Stimulated activated CD8-positive, alpha-beta memory T cell treated with anti-CD3 and anti-CD28 coated beads, Interleukin-12 subunit alpha, Interleukin-12 subunit beta, amount 100 ng/mL, for 1 hour (primary cell): Measurements from ENCODE around the gene TRAF2.

Experiments
- DNase-seq: peaks from one replicate; pipeline ENCODE4 v3.0.0-alpha.2; 2020; ENCODE audit warnings: low read depth

The TRAF2 gene

GRCh38 chr9:136937186-136938001 lies 51.1 kb downstream of the TRAF2 start:
- no peak for DNase-seq

GRCh38 chr9:136939431-136939995 lies 53.2 kb downstream of the TRAF2 start:
- DNase-seq = no peak

DNA sequence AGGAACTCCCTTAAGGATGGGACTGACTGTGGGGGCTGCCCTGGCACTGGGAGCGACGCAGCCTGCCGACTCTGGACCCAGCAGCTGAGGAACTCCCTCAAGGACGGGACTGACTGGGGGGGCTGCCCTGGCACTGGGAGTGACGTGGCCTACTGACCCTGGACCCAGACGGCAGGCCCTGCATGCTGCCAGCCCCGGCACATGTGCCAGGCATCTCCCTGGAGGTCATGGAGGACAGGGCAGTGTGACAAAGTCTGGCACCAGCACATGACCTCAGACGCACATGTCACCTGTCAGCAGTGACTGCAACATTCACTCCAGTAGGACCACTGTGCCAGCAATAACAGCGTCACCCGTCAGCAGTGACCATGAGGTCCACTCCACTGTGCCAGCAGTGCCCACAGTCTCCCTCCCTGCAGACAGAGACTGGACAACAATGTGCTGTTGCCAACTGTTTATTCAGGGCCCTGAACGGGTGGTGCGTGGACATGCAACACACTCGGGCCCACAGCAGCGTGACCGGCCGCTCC lies 53.7 kb downstream of the TRAF2 start:
- no peak for DNase-seq

GRCh38 chr9:136940526-136941230 lies 54.4 kb downstream of the TRAF2 start:
- DNase-seq = no peak

GRCh38 chr9:136941231-136942111 lies 55.2 kb downstream of the TRAF2 start:
- no peak for DNase-seq

DNA sequence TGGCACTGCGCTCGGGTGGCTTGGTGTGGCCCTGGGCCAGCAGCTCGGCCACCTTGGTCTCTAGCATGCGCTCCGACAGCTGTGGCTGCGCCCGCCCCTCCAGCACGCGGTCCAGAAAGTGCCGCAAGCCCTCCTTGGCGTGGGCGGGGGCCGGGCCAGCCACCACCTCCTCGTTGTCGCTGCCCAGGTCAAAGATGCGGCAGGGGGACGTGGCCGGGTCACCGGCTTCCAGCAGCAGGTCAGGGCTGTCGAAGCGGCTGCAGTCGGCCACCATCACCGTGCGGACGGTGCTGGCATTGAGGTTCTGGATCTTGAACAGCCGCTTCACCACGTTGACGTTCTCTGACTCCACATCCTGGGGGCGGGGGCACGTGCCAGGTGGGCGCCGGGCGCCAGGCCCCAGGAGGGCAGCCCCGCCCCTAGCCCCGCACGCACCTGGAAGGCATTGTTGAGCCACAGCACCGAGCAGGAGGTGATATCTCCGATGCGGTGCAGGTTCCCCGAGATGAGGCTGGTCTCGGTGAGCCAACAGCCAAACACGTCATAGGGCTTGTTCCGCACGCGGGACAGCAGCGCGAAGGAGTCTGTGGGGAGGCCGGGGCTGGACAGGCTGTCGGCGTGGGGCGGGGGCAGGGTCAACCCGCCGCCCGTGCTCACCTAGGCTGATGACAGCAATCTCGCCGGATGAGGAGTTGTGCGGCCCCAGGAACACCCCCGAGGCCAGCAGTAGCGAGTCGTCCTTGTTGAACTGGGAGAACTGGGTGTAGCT lies 56.0 kb downstream of the TRAF2 start:
- no peak for DNase-seq

DNA sequence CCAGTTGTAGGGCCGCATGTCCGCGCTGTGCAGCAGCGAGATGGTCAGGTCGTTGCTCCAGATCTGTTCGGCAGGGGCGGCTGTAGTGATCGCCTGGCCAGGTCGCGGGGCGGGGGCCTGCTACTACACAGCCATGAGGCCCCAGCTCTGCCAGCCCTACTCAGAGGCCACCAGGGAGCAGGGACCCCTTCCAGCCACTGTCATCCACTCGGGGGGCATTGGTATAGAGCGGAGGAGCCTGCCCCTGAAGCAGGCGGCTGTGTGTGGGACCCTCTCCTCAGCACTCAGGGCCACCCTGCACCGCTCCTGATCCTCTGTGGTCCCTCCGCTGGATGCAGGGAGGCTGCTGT lies 56.5 kb downstream of the TRAF2 start:
- DNase-seq = no peak

- DNase-seq = no peak
Measured at GRCh38 chr9:136943291-136944211, 57.2 kb downstream of the TRAF2 start.

DNA sequence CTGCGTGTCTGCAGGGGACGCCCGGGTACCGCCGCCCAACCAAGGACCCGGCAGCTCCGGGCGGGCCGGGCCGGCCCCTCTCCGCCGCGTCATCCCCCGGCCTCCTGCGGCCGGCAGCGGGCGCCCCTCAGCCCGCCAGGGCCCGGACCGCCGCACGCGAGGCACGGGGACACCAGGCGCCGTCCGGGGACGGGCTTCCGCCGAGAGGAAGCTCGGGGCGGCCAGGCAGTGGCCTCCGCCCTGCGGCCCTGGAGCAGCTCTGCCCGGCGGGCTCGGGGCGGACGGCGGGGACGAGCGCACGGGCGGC lies 57.8 kb downstream of the TRAF2 start:
- DNase-seq = no peak

DNA sequence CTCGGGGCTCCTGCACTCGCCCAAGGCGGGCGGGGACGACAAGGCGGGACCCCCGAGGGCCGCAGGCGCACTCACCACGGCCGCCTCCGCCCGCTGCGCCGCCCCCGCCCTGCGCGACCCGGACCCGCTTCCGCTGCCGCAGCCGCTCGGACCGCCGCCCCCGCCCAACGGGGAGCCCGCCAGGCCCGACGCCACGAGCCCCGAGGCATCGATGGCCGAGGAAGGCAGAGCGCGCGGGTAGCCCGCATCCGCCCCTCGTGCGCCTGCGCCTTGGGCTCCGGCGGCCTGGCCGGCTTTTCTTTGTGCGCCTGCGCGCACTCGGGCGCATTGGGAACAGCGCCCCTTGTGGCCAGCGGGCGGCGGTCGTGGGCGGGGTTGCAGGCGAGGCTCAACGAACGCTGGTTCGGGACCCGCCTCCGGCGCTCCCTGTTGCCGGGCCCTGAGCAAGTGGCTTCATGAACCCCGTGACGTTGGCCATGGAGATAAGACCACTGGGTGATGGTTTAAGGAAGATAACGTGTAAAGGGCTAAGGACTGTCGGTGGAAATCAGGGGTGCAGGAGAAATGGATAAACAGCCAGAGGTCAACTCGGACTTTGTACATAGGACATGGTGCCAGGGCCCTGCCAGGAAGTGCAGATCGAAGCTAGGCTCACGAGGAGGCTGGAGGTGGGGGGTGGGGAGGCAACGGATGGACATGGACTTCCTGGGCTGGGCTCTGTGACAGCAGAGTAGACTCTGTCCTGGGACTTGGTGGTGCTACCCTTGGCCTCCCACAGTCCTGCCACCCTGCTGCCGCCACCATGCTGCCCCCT lies 58.4 kb downstream of the TRAF2 start, which contains the start of the genes C8G and FBXW5:
Gene C8G, plus strand, starts transcription at position 725 of the 814 bp plus-strand sequence. Its CDS starts 78 bp downstream, at position 803.
Gene FBXW5, minus strand, starts transcription at position 220 of the 814 bp plus-strand sequence. CDS start 655 bp downstream, outside the sequence.
- DNase-seq = peak; percentile 90

- no peak for DNase-seq
Measured at GRCh38 chr9:136945333-136946227, 59.3 kb downstream of the TRAF2 start.

GRCh38 chr9:136946228-136947027 lies 60.1 kb downstream of the TRAF2 start:
- no peak for DNase-seq

GRCh38 chr9:136947028-136947891 lies 60.9 kb downstream of the TRAF2 start:
- DNase-seq = no peak

DNA sequence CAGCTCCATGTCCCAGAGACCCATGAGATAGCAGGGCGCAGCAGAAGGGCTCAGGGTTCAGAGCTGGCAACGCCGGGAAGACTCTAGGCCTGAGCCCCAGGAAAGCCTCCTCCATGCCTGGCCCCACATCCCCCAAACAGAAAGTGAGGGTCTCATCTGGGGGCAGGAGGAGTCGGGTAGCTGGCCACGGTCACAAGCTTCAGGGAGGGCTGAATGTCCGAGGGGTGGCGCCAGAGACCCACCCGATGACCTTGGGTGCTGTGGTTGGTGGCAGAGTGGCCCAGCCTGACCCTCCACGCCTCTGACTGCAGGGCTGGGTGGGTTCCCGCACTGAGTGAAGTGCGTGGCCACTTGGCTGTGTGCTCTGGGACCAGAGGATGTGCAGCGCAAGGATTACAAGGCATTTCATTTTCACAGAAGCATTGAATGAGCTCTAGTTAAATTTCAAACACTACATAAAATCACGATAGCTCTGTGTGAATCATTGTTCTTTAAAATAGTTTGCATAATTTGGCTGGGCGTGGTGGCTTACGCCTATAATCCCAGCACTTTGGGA lies 61.7 kb downstream of the TRAF2 start:
- DNase-seq = no peak

- DNase-seq = no peak
Measured at GRCh38 chr9:136949239-136949816, 63.0 kb downstream of the TRAF2 start.
